HG03039 (cell line): ENCODE results near the gene NSMF.
"Not testable (repeated sequence)": the region's sequence is repeated elsewhere in the genome, so short reads cannot be mapped to it uniquely, and the experiment has no call there.

Experiments
- ATAC-seq: cut with Tn5 transposase; IDR thresholded peaks from one replicate; pipeline ENCODE4 v1.9.1; 2021; ENCODE audit warnings: mild to moderate bottlenecking, moderate library complexity; ENCODE audit not compliant: unreplicated experiment

Gene NSMF

DNA sequence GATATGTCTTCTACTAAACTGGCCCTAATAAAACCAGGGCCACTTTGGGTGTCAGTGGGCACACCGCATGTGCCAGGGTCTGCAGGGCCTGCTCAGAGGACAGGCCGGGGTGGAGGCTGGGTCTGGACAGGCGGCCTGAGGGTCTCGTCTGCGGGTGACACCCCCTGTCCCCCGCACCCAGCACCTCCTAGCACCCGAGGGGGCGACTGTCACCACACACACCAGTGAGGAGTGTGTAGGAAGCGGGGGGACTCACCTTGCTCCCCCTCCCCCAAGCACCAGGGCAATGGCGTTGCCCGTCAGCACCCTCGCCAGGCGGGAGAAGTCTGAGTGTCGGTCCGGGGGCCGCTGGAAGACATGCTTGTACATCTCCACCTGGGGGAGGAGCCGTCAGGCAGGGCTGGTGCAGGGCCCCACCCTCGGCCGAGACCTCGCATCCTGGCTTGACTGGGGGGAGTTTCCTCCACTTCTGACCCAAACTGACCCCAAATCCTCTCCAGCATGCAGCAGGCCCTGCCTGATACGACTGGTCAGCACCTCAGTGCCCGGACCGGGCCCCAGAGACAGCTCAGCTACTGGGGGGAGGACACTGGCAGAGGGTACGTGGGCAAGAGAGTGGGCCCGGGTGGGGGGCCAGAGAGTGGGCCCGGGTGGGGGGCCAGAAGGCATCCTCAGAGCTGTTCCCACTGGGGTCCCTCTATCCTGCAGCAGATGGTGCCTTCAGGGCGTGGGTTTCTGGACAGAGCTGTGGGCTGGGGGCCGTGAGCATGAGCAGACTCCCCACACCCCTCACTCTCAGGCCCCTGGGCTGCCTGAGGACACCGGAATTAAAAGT lies 18.9 kb upstream of the NSMF start:
- ATAC-seq, result no peak

DNA sequence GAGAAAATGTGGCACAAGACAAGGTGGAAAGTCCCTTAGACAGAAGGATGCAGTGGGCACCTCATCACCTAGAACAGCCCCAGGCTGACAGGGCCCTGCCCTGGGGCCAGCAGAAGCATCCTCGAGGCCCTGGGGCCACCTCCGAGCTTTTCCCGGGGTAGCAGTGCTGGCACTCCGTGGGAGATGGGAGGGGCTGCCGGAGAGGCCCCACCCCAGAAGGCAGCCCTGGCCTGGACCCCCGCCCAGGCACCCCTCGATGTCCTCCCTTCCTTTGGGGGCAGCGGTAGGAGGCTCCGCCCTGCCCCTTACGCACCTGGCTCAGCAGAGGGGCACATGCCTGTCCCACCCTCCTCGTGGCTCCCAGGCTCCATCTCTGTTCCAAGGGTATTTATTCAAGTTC lies 17.7 kb upstream of the NSMF start:
- ATAC-seq, result no peak

DNA sequence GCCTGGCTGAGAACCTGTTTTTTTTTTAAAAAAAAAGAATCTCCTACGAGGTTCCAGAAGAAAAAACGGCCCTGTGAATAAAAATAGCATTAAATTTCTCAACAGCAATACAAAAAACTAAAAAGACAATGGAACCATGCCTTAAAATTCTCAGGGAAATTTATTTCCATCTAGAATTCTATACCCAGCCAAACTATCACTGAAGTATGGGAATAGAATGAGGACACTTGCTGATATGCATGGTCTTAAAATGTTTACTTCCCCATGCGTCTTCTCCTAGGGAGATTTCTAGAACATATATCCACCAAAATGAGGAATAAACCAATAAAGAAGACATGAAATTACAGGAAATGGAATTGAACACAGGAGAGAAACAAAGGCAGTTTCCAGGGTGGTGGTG lies 16.5 kb upstream of the NSMF start:
- no peak for ATAC-seq

DNA sequence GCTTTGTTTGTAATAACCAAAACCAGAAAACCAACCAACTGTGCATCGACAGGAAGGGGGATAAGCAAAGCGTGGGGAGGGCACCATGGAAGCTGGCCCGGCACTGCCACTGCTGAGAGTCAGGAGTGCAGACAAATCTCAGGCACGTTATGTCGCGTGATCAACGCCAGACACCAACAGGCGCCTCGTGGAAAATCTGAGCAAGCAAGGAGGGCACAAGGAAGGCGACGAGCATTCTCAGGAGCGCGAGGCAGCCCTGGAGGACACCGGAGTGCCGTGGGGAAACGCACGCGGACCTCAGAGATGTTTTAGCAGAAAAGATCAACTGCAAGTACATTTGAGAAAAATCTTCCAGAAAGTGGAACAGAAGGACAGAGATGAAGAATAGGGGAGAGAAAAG lies 15.1 kb upstream of the NSMF start:
- ATAC-seq, result no peak

DNA sequence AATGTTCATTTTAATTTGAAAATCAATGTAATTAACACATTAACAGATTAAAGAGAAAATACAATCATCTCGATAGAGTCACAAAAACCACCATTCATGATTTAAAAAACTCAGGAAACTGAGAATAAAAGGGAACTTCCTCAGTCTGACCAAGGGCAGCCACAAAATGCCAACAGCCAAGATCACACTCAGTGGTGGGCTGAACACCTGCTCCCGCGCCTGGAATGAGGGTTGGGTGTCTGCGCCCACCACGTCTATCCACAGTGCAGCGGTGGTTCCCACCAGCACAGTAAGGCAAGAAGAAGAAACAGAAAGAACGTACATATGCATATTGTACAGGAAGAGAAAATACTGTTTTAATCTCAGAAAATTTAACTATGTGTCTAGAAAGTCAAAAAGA lies 11.7 kb upstream of the NSMF start:
- ATAC-seq, result no peak

DNA sequence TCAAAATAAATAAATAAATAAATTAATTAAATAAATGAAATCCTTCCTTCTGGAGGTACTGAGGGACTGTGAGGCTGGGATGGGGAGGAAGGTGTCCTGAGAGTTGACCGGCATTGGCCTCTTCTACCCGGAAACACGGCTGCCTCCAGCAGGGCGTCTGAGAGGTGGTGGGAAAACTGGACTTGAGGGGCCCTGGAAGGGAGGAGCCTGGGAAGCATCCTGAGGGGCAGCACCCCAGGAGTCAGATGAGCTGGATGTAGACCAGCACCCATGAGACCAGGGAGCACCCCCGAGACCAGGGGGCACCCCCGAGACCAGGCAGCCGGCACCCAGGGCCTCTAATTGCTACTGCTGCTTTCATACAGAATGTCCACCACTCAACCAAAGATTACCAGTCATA lies 8.8 kb upstream of the NSMF start:
- no peak for ATAC-seq

DNA sequence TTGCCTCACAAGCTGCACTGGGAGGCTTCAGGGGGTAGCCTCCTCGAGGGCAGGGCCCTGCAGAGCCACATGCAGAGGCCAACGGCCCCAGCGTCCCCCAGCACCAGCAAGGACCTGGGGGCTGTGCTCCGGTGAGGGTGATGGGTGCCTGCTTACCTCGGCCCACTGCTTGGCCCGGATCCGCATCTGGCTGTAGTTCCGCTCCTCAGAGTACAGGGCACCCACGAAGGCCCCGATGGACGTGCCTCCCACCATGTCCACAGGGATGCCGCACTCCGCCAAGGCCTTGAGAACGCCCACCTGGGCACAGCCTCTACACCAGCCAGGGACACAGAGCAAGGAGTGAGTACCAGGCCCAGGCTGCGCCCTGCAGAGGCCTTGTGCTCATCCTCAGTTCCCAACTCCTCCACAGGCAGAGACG lies 8.0 kb upstream of the NSMF start:
- ATAC-seq, result no peak

DNA sequence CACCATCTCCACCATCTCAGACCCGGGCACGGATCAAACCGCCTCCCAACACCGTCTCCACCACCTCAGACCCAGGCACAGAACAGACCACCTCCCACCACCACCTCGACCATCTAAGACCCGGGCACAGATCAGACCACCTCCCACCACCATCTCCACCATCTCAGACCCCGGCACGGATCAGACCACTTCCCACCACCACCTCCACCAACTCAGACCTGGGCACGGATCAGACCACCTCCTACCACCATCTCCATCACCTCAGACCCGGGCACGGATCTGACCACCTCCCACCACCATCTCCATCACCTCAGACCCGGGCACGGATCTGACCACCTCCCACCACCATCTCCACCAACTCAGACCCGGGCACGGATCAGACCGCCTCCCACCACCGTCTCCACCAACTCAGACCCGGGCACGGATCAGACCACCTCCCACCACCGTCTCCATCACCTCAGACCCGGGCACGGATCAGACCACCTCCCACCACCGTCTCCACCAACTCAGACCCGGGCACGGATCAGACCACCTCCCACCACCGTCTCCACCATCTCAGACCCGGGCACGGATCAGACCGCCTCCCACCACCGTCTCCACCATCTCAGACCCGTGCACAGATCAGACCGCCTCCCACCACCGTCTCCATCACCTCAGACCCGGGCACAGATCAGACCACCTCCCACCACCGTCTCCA lies 7.4 kb upstream of the NSMF start:
- ATAC-seq, result not testable (repeated sequence)

DNA sequence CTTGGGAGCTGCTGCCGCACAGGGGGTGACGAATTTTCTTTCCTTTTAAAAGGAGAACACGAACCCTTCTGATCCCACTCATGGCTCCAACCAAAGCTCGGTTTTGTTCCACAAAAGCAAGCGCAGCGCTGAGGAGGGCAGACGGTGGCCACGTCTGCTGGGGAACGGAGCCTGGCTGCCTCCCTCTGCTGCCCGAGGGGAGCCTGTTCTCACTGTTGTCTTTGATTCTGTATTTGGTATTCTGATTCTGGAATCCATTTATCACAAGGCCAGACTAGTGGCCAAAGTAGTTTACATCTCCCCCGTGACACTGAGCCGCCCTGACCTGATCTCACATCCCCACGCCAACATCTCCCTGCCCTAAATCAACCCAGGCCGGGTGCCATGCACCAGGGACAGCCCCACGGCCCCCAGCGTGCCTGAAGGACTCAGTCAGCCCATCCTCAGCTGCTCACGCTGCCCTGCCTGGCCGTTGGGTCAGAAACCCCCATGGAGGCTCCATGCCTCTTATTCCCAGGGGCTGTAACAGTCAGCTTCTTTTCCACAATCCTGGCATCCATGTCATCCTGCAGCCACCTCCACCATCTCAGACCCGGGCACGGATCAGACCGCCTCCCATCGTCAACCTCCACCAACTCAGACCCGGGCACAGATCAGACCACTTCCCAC lies 6.7 kb upstream of the NSMF start:
- ATAC-seq, result no peak

DNA sequence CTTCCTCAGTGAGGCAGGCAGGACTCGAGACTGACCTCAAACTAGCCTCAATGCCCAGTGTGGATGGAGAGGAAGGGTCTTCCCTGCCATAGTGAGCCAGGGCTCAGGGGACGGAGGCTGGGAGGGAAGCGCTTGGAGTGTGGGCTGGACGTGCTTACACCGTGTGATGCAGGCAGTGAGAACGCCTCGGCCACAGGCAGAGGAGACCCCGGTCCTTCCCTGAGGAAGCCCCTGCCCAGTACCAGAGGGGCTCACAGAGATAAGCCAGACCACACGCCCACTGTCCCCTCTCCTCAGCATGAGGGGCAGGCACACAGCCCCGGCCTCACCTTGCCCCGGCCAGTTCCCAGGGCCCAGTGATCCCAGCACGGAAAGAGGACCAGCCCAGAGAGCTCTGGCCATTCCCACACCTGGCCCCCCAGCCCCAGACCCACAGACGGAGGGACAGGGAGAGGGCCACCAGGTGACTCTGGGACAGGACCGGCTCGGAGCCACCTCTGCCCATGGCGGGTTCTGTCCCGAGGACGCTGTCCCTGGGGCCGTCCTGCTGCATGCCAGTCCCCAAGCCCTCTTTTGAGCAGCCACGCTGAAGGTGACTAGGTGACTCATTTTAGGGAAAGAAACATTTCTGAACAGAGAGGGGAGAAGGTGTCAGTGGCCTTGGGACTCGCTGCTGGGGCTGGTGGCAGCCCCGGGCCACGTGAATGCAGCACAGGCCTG lies 6.0 kb upstream of the NSMF start:
- ATAC-seq, result no peak

DNA sequence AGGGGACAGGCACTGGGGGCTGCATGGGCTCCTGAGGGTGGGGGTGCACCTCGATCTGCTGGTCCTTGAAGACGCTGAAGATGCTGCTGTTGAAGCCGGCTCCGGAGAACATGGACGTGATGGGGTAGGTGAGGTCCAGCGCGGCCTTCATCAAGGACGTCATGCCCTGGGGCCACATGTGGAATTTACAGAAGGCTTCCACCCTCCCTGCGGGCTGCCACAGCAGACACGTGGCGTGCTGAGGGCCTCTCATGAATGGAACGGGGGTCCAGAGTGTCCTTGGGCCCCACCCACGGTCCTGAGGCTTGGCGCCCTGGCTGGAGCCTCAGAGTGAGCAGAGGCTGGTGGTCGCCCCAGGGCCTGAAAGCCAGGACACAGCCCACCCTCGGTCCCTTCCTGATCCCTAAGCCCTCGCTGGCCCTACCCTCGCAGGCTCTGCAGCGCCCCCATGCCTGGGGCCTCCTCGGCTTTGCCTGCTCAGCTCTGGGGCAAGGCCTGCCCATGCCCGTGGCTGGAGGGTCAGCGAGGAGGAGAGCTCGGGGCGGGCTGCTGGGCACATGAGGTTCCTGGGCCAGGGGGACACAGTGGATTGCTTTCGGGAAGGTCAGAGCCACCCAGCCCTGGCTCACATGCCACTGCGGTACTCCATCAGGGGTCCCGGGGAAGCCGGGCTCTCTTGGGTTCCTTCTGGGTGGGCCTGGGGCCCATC lies 5.3 kb upstream of the NSMF start:
- no peak for ATAC-seq

DNA sequence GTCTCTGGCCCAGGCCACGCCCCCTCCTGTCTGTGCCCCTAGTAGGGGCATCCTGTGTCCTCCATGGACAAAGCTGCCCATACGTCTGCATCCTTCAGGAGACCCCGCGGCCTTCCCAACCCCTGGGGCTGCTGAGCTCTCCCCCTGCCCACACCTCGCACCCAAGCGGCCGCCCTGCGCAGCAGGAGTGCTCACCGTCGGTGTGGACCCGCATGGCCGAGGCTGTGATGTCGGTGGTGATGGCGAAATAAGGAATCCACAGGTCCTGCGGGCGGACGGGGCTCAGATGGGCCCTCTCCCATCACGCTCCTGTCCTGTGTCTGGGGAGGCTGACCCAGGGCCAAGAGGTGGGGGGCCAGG lies 4.8 kb upstream of the NSMF start:
- ATAC-seq, result no peak

DNA sequence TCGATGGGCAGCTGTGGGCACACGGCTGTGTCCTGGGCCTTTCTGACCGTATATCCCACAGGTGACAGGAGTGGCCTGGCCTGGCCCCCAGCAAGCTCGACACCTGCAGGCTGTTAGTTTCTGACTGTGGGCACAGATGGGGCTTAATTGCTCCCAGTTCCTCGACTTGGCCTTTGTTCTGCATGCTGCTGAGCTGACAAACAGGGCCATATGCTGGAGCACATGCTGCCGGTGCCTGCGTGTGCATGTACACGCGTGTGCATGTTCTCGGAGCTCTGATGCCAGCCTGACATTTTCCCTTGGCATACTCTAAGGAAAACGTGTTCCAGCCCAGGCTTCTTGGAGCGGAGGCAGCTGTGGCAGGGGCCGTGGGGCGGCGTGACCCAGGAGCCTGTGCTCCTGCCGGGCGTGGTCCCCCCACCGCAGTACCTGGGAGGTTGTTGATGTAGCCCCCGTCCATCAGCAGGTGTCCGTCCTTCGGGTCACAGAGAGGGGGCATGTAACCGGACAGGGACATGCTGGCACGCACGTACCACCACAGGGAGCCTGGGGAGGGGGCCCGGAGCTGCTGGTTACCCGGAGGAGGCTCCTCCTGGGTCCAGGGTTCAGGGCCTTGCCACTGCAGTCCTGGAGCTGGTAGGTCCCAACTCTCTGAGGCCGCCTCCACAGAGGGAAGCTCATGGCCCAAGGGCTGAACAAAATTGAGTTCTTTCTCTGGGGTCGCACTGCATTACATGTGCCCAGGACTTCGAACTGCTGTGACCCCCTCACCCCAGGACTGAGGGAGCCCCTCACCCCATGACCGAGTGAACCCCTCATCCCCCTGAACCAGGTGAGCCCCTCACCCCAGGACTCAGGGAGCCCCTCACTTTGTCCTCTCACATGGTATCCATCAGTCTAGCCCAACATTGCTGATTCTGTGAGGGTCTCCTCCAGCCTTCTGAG lies 4.1 kb upstream of the NSMF start:
- ATAC-seq, result no peak

DNA sequence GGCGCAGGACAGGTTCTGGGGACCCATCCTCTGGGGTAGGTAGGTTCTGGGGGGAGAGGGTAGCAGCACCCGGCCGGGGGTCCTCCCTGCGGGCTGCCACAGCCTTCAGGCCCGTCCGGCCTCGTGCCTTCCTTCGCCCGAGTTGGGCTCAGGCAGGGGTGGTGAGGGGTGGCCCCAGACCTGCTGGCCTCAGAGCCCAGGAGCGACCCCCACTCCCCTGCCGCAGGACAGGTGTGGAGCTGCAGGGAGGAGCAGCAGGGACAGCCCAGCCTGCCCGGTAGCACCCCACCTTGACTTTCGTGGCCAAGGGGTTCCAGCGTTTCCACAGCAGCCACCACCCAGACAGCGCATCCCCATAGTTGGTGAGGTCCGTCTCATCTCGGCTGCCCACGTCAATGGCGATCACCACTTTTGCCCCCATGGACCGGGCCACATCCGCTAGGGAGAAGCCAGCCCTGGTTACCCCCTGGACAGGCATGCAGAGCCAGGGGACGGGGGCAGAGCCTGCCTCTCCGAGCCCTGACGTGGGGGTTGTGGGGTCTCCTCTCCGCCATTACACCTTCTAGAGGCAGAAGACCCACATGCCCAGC lies 3.4 kb upstream of the NSMF start:
- no peak for ATAC-seq

DNA sequence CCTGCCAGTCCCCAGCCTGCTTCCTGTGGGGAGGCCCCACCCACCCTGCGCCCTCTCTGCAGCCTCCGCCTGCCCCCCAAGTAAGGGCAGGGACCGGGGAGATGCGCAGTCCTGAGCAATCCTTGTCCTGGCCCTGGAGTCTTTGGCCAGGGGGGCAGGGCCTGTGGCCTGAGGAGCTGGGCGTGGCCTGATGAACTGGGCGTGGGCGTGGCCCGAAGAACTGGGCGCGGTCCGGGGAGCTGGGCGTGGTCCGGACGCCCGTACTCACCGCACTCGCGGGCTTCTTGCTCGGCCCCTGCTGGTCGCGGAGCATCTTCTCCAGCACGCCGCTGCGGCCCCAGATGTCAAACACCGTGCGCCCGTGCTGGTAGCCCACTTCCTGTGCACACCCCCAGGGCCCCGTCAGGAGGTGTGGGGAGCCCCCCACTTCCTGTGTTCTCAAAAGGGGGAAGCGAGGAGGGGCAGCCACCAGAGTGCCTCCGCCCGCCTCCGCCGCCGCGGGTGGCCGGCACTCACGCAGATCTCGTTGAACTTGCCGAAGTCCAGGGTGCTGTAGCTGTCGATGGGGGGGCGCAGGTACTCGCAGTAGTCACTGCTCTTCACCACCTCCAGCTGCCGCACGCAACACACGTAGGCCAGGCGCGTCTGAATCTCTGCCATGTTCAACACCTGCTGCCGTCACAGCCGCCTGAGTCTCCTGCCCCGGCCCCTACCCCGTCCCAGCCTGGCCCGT lies 2.7 kb upstream of the NSMF start:
- no peak for ATAC-seq

DNA sequence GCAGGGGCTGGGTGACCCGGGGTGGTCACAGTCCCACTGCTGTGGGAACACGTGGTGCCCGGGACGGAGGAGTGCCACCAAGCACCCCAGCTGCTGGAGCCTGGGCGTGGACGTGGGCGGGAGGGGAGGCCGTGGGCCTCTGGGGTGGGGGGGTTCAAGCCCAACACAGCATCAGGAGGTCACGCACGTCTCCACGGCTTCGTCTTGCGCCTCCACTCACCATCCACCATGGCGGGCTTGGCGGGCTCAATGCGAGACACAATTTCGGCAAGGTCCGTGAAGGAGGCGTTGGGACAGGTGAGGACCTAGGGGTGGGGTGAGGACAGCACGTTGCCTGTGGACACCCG lies 2.2 kb upstream of the NSMF start:
- no peak for ATAC-seq

DNA sequence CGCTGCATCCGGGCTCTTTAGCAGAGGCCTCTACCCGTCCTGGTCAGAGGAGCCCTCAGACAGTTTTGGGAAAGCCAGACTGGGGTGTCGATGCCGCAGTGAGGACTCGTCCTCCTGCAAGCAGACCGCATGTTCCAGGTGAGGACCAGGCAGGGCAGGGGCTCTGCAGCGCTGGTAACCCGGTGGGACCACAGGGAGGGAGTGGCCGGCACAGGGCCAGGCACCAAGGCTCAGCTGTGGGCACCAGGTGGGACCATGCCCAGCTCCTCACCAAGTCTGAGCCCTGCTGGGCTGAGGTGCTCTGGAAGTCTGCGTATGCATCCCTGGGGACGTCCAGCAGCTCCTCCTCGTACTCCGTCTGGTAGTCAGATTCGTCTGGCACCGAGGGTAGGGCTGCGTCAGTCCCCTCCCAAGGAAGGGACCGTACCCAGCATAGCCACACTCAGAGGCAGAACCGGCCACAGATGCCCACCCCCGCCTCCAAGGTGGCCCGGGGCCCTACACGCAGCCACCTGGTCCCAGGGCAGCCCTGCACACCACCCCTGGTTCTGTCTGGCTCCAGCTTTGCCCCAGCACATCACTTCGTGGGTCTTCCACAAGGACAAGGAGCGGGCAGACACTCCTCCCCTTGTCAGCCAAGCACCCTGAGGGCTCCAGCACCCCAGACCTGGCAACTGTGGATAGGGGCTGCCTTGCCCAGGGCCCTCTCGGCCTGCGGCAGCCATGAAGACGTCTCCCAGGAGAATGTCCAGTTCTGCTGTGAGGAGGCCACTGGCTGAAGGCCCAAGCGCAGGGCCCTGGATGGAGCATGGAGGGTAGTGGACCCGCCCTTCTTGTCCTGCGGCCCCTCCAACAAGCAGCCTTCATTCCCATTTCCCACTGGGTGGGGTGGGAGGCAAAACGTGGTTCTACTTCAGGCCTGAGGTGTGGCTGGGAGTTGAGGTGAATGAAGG lies 1.5 kb upstream of the NSMF start:
- no peak for ATAC-seq
